ENCODE data around the gene MBP.

GRCh38 chr18:76983613-76984051, 149.0 kb downstream of the MBP start:
- TF ChIP-seq POLR2AphosphoS5 (IDR thresholded peaks at IDR 0.05; ENCODE audit: low read depth): no peak
- TF ChIP-seq CTCF (conservative IDR thresholded peaks at IDR 0.05; ENCODE audit: low read depth in 2 of 2): peak in 1 of 2 experiments; percentile 4; a peak in 1 of 4 replicates
- no peak for TF ChIP-seq CREB1 (CRISPR knock-in tag; IDR thresholded peaks at IDR 0.05; ENCODE audit: low read depth)
- no peak for TF ChIP-seq EZH2phosphoT487 (IDR thresholded peaks at IDR 0.05; ENCODE audit: unreplicated experiment)
- no peak for TF ChIP-seq EZH2 (IDR thresholded peaks at IDR 0.05; ENCODE audit: low read depth, unreplicated experiment)

All from GM23338 (cell line).